Neutrophil (primary cell): Measurements from ENCODE around the gene TBX20.
"Not testable (repeated sequence)": the region's sequence is repeated elsewhere in the genome, so short reads cannot be mapped to it uniquely, and the experiment has no call there.

Experiments
- H3K27ac ChIP-seq: fragments of 200-600 bp; sonication (generic); 2 replicates; pipeline ENCODE4 v1.5.1; 2016; ENCODE audit warnings: mild to moderate bottlenecking, moderate library complexity
- H3K27me3 ChIP-seq: fragments of 200-600 bp; sonication (generic); 2 replicates; pipeline ENCODE4 v1.6.0; 2016; ENCODE audit warnings: mild to moderate bottlenecking
- H3K36me3 ChIP-seq: fragments of 200-600 bp; sonication (generic); 2 replicates; pipeline ENCODE4 v1.5.1; 2017
- H3K4me1 ChIP-seq, 2 experiments: fragments of 200-600 bp in 1 of 2; sonication (generic) in 1 of 2; 1 replicate in 1 of 2; 2 replicates in 1 of 2; pipeline versions ENCODE4 v1.5.1 to v1.6.1; 2013 to 2016; ENCODE audit warnings: low read depth in 1 of 2, low read length in 1 of 2, mild to moderate bottlenecking in 1 of 2, moderate library complexity in 1 of 2; ENCODE audit not compliant: control insufficient read depth in 1 of 2, insufficient read depth in 1 of 2
- H3K4me3 ChIP-seq, 2 experiments: fragments of 200-600 bp in 1 of 2; sonication (generic) in 1 of 2; 1 replicate in 1 of 2; 2 replicates in 1 of 2; pipeline ENCODE4 v1.5.1; 2013 to 2016; ENCODE audit warnings: low read depth in 1 of 2, low read length in 1 of 2, mild to moderate bottlenecking in 1 of 2, moderate library complexity in 1 of 2
- H3K9me3 ChIP-seq: fragments of 200-600 bp; sonication (generic); 2 replicates; pipeline ENCODE4 v1.5.1; 2016
- CTCF ChIP-seq: fragments of 200-600 bp; sonication (generic); IDR thresholded peaks from 2 replicates; pipeline ENCODE4 v1.5.1; 2016; ENCODE audit warnings: antibody characterized with exemption

TBX20 gene

GRCh38 chr7:35241436-35241835, 12.5 kb downstream of the TBX20 start:
- TF ChIP-seq CTCF = no peak
- H3K27ac ChIP-seq = no peak overlapping the region
- H3K4me1 ChIP-seq = no peaks in the 10 kb centered on the region
- peaks cover 58% of the 10 kb centered on the region for H3K27me3 ChIP-seq
- no peaks in the 10 kb centered on the region for H3K9me3 ChIP-seq
- no peaks in the 10 kb centered on the region for H3K36me3 ChIP-seq
- no peak overlapping the region for H3K4me3 ChIP-seq

- H3K4me3 ChIP-seq, H3K4me1 ChIP-seq, H3K27ac ChIP-seq, H3K36me3 ChIP-seq, H3K9me3 ChIP-seq: not testable (repeated sequence)
- H3K27me3 ChIP-seq = peaks cover 54% of the 10 kb centered on the region
Measured at GRCh38 chr7:35241008-35241407, 12.9 kb downstream of the TBX20 start.

GRCh38 chr7:35238456-35238855, 15.4 kb downstream of the TBX20 start:
- not testable (repeated sequence) for H3K4me1 ChIP-seq, H3K36me3 ChIP-seq, H3K9me3 ChIP-seq, H3K27ac ChIP-seq, H3K4me3 ChIP-seq
- H3K27me3 ChIP-seq = peaks cover 31% of the 10 kb centered on the region

- H3K4me3 ChIP-seq = no peak overlapping the region
- peaks cover 3% of the 10 kb centered on the region for H3K27me3 ChIP-seq
- no peak for TF ChIP-seq CTCF
- H3K36me3 ChIP-seq = no peaks in the 10 kb centered on the region
- no peaks in the 10 kb centered on the region for H3K9me3 ChIP-seq
- H3K27ac ChIP-seq = no peak overlapping the region
- H3K4me1 ChIP-seq = no peaks in the 10 kb centered on the region
Measured at GRCh38 chr7:35232994-35233393, 20.9 kb downstream of the TBX20 start.

GRCh38 chr7:35231221-35231620, 22.7 kb downstream of the TBX20 start:
- H3K27ac ChIP-seq, H3K27me3 ChIP-seq, H3K36me3 ChIP-seq, H3K9me3 ChIP-seq, H3K4me3 ChIP-seq, H3K4me1 ChIP-seq: not testable (repeated sequence)

GRCh38 chr7:35229116-35229780, 24.7 kb downstream of the TBX20 start:
- not testable (repeated sequence) for H3K4me3 ChIP-seq, H3K27ac ChIP-seq, H3K27me3 ChIP-seq, H3K36me3 ChIP-seq, H3K9me3 ChIP-seq, H3K4me1 ChIP-seq

GRCh38 chr7:35228496-35229051, 25.3 kb downstream of the TBX20 start:
- not testable (repeated sequence) for H3K27ac ChIP-seq

GRCh38 chr7:35227438-35227837, 26.5 kb downstream of the TBX20 start:
- not testable (repeated sequence) for H3K4me1 ChIP-seq, H3K27me3 ChIP-seq, H3K27ac ChIP-seq, H3K9me3 ChIP-seq, H3K36me3 ChIP-seq, H3K4me3 ChIP-seq

More at GRCh38 chr7:35228496-35229051, 25.3 kb downstream of the TBX20 start:
- not testable (repeated sequence) for H3K4me3 ChIP-seq, H3K36me3 ChIP-seq, H3K4me1 ChIP-seq, H3K27me3 ChIP-seq, H3K9me3 ChIP-seq

GRCh38 chr7:35222445-35222844, 31.5 kb downstream of the TBX20 start:
- H3K4me3 ChIP-seq, H3K27ac ChIP-seq, H3K36me3 ChIP-seq, H3K4me1 ChIP-seq, H3K27me3 ChIP-seq, H3K9me3 ChIP-seq: not testable (repeated sequence)

GRCh38 chr7:35220176-35220575, 33.7 kb downstream of the TBX20 start:
- H3K27me3 ChIP-seq, H3K4me3 ChIP-seq, H3K27ac ChIP-seq, H3K36me3 ChIP-seq, H3K4me1 ChIP-seq, H3K9me3 ChIP-seq: not testable (repeated sequence)

- not testable (repeated sequence) for H3K27me3 ChIP-seq, H3K4me1 ChIP-seq, H3K27ac ChIP-seq, H3K4me3 ChIP-seq, H3K9me3 ChIP-seq, H3K36me3 ChIP-seq
Measured at GRCh38 chr7:35216033-35216432, 37.9 kb downstream of the TBX20 start.

GRCh38 chr7:35215063-35215462, 38.8 kb downstream of the TBX20 start:
- not testable (repeated sequence) for H3K4me1 ChIP-seq, H3K27ac ChIP-seq, H3K27me3 ChIP-seq, H3K36me3 ChIP-seq, H3K4me3 ChIP-seq, H3K9me3 ChIP-seq
